Brain pericyte (primary cell): ENCODE results near the gene AQP2.
A peak's percentile ranks its signal among the peaks of the same experiment; 100 is the strongest.

Experiments
- DNase-seq: peaks from one replicate; pipeline ENCODE4 v3.0.0-alpha.2; 2012; ENCODE audit warnings: low read depth, low spot score

The AQP2 gene

GRCh38 chr12:49941556-49942511 lies 8.7 kb upstream of the AQP2 start:
- DNase-seq, result no peak

GRCh38 chr12:49942512-49942893 lies 8.0 kb upstream of the AQP2 start:
- DNase-seq, result no peak

GRCh38 chr12:49942921-49943624 lies 7.5 kb upstream of the AQP2 start:
- DNase-seq, result no peak

- DNase-seq, result no peak
Observed at GRCh38 chr12:49943625-49943960, 6.9 kb upstream of the AQP2 start.

- no peak for DNase-seq
Observed at GRCh38 chr12:49944046-49944445, 6.5 kb upstream of the AQP2 start.

- DNase-seq, result no peak
Observed at GRCh38 chr12:49944718-49945117, 5.8 kb upstream of the AQP2 start.

- peak; percentile 55 for DNase-seq
Observed at GRCh38 chr12:49945394-49946080, 5.0 kb upstream of the AQP2 start.

- DNase-seq, result no peak
Observed at GRCh38 chr12:49946086-49946485, 4.5 kb upstream of the AQP2 start.

- DNase-seq, result no peak
Observed at GRCh38 chr12:49946497-49946896, 4.0 kb upstream of the AQP2 start.

- DNase-seq, result no peak
Observed at GRCh38 chr12:49947593-49948226, 2.8 kb upstream of the AQP2 start.

GRCh38 chr12:49948866-49949845 lies 1.4 kb upstream of the AQP2 start:
- no peak for DNase-seq

- DNase-seq, result no peak
Observed at GRCh38 chr12:49949866-49950265, 671 bp upstream of the AQP2 start.

- DNase-seq, result no peak
Observed at GRCh38 chr12:49951411-49952240, 1.1 kb downstream of the AQP2 start.

- no peak for DNase-seq
Observed at GRCh38 chr12:49952391-49953055, 2.0 kb downstream of the AQP2 start.

GRCh38 chr12:49953151-49953550 lies 2.6 kb downstream of the AQP2 start:
- no peak for DNase-seq

GRCh38 chr12:49953961-49954846 lies 3.7 kb downstream of the AQP2 start:
- no peak for DNase-seq

- DNase-seq, result no peak
Observed at GRCh38 chr12:49954863-49955830, 4.6 kb downstream of the AQP2 start.
